ENCODE results near the gene SLC25A28. TPM values are rescaled to one million over a fixed set of nuclear protein-coding genes. Genes with fewer than 3 reads are reported as not detected.
"Not testable (repeated sequence)": the region's sequence is repeated elsewhere in the genome, so short reads cannot be mapped to it uniquely, and the experiment has no call there.

The SLC25A28 gene
- polyA plus RNA-seq, 4 donors: 38.4 to 43.9 (median 39.6) TPM

DNA sequence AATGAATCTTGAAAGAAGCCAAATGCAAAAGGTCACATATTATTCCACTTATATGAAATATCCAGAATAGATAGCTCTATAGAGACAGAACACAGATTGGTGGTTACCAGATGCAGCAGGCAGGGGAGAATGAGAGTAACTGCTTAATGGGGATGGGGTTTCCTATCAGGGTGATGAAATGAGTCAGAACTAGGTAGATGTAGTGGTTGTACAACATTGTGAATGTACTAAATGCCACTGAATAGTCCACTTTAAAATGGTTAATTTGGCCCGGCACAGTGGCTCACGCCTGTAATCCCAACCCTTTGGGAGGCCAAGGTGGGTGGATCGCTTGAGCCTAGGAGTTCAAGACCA is 9.4 kb upstream of the SLC25A28 start:
- no peak for DNase-seq (ENCODE audit: low read depth in 4 of 4, low spot score in 3 of 4)

DNA sequence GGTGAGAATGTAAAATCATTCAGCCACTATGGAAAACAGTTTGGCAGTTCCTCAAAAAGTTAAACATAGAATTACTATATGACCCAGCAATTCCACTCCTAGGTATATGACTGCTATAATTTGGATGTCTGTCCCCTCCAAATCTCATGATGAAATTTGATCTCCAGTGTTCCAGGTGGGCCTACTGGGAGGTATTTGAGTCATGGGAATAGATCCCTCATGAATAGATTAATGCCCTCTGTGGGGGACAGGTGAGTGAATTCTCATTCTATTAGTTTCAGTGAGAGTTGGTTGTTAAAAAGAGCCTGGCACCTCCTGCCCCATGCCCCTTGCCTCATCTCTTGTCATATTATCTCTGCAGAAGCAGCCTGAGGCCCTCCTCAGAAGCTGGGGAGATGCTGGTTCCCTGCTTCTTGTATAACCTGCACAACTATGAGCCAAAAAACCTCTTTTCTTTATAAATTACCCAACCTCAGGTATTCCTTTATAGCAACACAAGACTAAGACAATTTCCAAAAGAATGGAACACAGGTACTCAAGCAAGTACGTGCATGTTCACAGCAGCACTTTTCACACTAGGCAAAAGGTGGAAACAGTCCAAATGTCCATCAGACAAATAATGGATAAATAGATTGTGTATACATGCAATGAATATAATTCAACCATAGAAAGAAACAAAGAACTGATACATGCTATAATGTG is 8.8 kb upstream of the SLC25A28 start:
- no peak for DNase-seq (ENCODE audit: low read depth in 4 of 4, low spot score in 3 of 4)

DNA sequence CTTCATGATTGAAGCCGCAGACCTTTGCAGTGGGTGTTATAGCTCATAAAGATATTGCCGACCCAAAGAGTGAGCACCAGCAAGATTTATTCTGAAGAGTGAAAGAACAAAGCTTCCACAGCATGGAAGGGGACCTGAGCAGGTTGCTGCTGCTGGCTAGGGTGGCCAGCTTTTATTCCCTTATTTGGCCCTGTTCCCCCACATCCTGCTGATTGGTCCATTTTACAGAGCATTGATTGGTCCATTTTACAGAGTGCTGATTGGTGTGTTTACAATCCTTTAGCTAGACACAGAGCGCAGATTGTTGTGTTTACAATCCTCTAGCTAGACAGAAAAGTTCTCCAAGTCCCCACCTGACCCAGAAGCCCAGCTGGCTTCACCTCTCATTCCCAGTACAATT is 4.9 kb upstream of the SLC25A28 start:
- not testable (repeated sequence) for DNase-seq (ENCODE audit: low read depth in 4 of 4, low spot score in 3 of 4)

DNA sequence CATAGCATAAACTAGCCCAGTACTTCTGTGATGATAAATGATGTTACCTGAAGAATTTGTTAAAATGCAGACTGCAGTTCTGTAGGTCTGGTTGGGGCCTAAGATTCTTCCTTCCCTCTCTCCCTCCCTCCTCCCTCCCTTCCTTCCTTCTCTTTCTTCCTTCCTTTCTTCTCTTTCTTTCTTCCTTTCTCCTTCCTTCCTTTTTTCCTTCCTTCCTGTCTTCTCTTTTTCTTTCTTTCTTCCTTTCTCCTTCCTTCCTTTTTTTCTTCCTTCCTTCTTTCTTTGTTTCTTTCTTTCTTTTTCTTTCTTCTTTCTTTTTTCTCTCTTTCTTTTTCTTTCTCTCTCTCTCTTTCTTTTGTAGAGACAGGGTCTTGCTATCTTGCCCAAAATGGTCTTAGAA is 3.7 kb upstream of the SLC25A28 start:
- DNase-seq (ENCODE audit: low read depth in 4 of 4, low spot score in 3 of 4): no peak

DNA sequence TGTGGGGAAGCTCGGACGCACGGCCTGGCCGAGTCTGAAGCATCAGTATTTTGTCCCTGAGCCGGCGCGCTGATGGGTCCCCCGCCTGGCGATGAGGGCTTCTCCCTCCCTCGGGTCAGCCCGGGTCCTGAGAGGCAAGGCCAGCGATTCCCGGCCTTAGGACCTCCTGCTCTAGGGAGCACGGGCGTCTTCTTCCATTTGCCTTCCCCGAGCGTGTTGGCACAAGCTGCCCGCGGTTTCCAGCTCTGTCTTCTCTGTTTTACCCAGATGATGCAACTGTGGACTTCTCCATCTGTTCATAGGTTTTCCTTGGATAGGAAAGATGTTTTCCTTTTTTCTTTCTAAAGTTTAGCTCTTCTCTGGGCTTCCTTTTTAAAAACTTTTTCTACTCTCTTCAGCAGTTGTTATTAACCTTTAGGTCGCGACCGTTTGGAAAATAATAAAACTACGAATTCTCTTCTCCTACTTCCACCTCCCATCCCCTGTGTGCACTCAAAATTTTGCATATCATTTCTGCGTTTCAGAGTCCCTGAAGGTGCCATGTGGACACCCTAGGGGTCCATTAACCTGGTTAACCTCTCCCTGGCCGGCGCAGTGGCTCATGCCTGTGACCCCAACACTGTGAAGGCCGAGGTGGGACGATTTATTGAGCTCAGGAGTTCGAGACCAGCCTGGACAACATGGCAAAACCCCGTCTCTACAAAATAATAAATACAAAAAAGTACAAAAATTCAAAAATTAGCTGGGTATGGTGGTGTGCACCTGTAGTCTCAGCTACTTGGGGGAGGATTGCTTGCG is 1.4 kb upstream of the SLC25A28 start:
- no peak for DNase-seq (ENCODE audit: low read depth in 4 of 4, low spot score in 3 of 4)

DNA sequence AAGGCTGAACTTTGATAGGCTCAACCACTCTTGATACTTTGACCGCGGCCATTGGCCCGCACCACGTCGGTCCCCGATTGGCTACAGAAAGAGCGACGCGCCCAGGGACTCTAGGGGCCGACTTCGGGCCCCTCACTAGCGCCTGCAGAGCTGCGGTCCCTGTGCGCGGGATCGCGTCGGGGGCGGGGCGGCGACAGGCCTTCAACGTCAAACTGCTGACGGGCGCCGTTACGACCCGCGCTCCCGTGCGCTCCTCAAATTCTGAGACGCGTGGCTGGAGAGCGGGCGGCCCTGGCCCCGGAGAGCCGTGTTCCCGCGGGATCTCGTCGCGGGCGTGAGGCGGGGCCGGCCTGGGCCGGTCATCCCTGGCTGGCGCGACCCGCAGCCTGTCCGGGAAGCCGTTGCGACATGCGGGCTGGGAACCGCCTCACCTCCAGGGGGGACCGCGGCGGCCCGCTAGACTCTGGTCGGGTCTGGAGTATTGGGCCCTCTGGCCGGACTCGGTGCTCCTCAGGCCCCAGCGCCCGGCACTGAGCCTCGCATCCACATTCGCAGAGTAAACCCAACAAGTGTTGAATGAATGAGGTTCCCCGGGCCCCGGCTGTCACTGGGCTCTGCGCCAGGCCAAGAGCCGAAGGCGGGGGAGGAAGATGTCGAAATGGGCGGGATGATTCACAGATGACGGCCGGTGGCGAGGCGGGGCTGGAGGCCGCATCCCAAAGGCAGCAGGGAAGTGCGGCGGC is 643 bp upstream of the SLC25A28 start:
- DNase-seq (ENCODE audit: low read depth in 4 of 4, low spot score in 3 of 4): peak; percentile 74 to 93 (median 79)

DNA sequence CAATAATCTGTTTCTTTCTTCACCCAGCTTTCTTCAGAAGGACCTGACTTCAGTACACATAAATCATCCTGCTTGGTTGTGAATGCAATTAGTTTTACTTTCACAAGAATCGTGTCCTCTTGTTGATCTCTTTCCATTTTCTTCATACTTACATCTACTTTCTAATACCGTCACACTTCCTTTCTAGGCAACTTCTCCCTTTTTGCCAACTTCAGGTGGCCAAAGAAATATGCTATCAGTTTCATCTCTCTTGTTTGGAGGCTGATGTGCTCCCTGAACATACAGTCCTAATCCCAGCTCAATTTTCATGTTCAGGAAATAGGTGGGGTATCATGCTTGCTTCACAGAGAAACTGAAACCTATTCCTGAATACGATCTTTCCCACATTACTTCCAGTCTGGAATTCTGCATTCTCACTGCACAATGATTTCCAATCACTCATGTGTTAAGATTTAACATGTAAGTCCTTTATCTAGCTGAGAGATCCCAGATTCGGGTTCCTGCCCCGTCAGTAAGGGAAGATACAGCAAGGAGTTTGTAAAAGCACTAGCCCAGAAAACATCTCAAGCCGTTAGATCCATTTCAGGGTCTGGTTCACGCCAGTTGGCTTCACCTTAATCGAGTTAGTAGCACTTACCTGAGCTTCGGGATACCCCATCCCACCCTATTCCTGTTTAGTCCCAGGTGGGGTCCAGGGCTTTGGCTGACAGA is 994 bp downstream of the SLC25A28 start:
- DNase-seq (ENCODE audit: low read depth in 4 of 4, low spot score in 3 of 4): peak in 1 of 4 donors; percentile 5

DNA sequence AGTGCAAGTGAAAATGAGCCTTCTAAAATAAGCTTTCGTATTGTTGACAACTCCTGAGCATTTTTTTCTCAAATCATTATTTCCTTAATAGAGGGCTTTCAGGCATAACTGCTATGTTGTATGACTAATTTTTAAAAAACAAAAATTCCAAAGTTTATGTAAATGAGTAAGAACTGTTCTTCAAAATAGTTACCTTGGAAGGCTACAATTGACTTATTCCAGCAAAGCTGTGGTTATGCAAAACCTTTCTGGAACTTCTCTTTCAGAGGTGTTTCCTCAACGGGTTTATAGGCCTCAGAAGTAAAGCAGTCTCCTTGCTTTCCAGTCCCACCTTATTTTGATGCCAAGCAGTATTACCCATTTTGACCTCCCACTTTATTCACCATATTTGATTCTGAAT is 2.5 kb downstream of the SLC25A28 start:
- DNase-seq (ENCODE audit: low read depth in 4 of 4, low spot score in 3 of 4): no peak

DNA sequence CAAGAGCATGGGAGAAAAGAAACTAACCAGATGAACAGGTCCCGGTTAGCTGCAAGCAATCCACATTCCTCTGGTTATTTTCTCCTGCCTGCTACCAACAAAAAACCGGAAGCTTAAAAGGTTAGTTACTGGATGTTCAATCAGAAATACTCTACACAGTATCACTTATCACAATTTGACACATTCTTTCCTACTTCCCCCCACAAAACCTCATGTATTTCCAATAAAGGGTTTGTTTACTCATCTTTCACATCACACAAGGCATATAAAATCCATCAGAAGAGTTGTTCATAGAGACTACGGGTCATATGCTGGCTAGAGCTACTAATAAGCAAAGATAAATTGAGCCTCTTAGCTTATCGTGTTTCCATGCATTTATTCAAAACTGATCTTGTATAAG is 4.8 kb downstream of the SLC25A28 start:
- DNase-seq (ENCODE audit: low read depth in 4 of 4, low spot score in 3 of 4): no peak

DNA sequence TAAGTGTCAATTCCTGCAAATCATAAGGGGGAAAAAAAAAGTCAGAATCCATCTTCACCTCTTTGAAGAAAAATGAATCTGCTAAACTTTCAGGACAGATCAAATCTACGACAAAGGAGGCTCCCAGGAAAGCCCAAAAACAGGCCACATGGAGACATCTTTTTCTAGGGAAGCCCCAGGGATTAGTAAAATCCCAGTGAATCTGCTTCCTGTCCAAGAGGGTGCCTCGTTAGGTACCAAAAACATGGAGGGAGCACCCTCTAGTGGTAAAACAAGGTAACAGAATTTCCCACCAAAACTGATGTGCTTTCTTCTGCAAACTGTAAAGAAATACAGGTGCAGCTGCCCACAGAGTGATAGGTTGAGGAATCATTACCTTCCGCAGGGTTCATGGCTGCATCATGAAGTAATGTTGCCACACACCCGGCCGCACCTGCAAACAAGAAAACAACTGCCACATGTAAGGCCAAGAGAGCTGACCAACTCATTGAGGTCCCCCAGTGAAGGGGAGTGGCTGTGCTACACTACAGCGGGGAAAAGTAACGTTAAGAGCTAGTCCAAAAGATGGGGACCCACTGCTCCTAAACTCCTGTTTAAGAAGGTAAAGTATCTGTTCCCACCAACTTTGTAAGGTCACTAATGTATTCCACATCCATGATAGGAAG is 7.9 kb downstream of the SLC25A28 start:
- peak in 2 of 4 donors; percentile 38 to 53 for DNase-seq (ENCODE audit: low read depth in 4 of 4, low spot score in 3 of 4)

DNA sequence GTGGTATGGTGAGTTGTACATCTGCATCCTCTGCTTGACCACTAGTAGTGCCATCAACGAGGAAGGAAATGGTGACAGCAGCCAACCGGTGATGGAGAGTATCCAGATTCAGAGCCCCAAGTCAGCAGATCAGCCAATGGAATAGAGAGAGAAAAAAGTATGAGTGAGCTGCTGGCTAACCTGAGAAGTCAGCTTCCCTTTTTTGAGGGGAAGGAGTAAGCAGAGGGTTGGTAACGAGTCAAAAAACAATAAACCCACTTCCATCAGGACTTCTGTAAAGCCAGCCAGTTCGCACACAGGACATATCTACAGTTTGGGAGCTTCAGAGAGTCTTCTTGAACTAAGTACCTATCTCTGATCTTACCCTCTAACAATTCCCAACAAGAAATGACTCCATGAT is 8.9 kb downstream of the SLC25A28 start:
- DNase-seq (ENCODE audit: low read depth in 4 of 4, low spot score in 3 of 4): no peak

DNA sequence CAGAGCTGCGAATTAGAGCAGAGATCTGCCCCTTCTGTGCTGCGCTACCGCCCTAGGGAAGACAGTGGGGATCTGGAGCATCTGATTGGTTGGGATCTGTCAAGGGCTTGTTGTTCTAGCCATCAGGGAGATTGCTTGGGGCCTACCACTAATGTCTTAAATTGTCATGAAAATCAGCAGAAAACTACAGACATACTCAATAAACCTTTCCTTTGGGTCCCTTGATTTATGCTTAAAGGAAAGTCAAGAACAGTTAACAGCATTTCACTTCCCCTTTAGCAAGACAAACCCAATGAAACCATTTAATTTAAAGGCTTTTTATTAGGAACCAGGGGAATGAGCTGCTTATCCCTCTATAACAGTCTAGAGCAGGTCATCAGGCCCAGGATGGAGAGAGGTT is 10.0 kb downstream of the SLC25A28 start:
- DNase-seq (ENCODE audit: low read depth in 4 of 4, low spot score in 3 of 4): no peak

DNA sequence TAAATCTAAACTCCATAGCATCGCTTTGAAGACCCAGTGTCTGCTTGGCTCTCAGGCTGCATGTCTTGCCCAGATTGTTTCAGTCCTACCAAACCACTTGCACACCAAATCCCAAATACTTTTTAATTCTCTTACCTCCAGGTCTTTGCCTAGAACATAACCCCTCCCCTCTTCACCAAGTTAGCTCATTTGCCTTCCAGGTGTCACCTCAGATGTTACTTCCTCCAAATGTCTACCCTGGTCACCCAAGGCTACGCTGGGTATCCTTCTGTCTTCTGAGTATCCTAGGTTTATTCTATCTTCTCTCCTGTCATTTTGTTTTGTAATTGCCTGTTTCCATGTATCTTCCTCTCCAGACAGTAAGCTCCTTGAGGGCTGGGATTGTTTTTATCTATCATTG is 11.1 kb downstream of the SLC25A28 start:
- no peak for DNase-seq (ENCODE audit: low read depth in 4 of 4, low spot score in 3 of 4)

DNA sequence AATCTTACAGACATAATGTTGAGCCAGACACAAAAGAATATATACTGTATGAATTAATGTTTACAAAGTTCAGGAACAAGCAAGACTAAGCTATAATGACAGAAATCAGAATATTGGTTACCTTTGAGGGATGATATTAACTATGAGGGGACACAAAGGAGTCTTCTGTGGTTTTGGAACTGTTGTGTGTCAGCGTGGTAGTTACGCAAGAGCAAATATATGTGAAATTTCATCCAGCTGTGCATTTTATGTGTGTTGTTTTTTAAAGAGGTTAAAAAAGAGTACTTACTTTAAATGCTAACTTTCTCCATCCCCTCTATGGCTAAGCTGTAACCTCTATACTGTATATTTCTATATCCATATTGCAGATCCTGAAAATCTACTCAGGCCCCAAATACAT is 14.9 kb downstream of the SLC25A28 start:
- DNase-seq (ENCODE audit: low read depth in 4 of 4, low spot score in 3 of 4): no peak

DNA sequence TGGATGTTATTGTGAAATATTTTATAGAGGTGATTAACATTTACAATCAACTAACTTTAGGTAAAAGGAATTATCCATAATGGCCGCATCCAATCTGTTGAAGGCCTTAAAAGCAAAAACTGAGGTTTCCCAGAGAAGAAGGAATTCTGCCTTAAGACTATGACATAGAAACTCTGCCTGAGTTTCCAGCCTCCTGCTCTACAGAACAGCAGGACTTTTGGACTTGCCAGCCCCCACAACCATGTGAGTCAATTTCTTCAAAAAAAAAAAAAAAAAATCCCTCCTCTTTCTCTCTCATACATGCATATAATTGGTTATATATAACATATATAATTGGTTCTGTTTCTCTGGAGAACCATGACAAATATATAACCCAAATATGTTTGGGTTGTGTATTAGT is 15.4 kb downstream of the SLC25A28 start:
- no peak for DNase-seq (ENCODE audit: low read depth in 4 of 4, low spot score in 3 of 4)

DNA sequence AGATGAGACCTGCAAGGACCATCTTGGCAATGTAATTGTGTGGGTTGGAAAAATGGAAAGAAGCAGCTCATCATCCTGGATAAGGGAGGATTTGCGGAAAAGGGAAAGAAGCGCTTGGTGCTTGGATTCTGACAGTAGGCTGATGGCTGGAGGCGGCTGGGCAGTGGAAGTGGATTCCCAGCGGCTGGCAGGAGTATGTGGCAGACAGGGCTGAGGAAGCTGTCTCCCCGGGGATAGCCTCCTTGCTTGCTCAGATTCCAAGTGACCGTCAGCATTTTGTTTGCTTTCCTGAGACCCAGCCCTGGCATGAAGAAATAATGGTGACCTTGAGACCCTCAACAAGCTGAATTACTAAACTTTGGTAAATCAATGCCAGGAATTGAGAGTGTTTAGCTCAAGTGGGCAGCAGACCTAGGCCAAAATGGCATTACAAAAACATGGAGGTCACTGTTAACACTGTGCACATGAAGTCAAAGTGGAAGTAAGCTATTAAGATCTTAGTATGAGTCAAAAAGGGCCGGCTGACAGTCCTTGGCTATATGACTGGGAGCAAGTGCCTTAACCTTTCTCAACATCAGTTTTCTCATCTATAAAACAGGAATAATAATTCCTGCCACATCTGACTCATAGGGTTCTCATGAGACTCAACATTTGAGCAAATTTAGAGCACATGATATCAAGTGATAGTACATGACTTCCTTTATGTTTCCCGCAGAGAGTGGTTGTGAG is 21.3 kb downstream of the SLC25A28 start:
- DNase-seq (ENCODE audit: low read depth in 4 of 4, low spot score in 3 of 4): no peak

DNA sequence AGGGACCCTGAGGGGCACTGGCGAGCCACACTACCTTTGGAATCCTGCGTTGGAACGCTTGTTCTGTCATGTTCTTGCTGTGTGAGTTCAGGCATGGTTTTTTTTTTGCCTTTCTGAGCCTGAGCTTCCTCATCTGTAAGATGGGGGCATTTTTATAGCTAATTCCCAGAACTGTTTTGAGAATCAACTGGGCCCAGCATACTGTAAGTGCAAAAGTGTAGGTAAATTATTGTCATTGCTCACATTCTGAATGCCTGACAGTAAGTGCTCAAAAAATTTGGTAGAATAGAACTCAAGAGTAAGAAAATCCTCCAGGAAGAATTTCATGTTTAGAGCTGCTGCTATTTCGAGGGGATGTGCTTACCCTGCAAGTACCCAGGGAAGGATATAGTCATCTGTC is 22.2 kb downstream of the SLC25A28 start:
- no peak for DNase-seq (ENCODE audit: low read depth in 4 of 4, low spot score in 3 of 4)

DNA sequence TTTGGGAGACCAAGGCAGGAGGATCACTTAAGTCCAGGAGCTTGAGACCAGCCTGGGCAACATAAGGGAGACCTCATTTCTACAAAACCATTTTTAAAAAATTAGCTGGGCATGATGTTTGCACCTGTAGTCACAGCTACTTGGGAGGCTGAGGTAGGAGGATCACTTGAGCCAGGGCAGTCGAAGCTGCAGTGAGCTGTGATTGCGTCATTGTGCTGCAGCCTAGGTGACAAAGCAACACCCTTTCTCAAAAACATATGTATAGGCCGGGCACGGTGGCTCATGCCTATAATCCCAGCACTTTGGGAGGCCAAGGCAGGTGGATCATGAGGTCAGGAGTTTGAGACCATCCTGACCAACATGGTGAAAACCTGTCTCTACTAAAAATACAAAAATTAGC is 23.5 kb downstream of the SLC25A28 start:
- DNase-seq (ENCODE audit: low read depth in 4 of 4, low spot score in 3 of 4): not testable (repeated sequence)

DNA sequence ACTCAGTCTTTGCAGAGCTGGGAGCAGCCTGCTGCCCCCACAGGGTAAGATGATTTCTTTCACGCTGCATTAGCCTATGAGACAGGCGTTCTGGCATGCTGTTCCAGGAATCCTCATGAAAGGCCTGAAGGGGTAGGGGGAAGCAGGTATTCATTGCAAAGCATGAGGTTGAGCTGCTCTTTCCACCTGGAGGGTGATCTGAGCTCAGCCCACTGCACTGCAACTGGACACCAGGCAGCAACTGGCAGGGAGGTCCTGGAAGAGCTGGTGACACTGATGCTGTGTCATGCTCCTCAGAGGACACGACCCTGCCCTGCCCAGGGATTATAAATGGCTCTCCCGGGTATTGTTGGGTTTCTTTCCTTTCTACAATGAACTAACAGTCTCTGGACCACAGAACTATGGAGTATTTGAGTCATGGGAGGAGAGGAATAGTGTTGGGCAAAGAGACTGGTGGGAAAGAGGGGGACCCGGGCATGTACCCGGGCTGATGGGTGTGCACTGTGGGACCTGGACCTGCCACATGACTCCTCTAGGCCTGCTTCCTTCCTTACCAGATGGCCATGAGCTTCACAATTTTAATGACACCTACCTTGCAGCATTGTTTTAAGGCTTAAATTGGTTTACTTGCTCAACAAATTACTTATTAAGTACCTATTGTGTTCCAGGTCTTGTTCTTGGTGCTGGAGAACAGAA is 24.3 kb downstream of the SLC25A28 start:
- no peak for DNase-seq (ENCODE audit: low read depth in 4 of 4, low spot score in 3 of 4)
